T-helper 2 cell (primary cell): ENCODE data around the gene PIP5K1C.
"Not testable (repeated sequence)": the region's sequence is repeated elsewhere in the genome, so short reads cannot be mapped to it uniquely, and the experiment has no call there.

Source experiments
- DNase-seq, 5 experiments: peaks; one replicate each; pipeline versions ENCODE4 v3.0.0 to v3.0.0-alpha.2; 2012 to 2022

PIP5K1C gene

DNA sequence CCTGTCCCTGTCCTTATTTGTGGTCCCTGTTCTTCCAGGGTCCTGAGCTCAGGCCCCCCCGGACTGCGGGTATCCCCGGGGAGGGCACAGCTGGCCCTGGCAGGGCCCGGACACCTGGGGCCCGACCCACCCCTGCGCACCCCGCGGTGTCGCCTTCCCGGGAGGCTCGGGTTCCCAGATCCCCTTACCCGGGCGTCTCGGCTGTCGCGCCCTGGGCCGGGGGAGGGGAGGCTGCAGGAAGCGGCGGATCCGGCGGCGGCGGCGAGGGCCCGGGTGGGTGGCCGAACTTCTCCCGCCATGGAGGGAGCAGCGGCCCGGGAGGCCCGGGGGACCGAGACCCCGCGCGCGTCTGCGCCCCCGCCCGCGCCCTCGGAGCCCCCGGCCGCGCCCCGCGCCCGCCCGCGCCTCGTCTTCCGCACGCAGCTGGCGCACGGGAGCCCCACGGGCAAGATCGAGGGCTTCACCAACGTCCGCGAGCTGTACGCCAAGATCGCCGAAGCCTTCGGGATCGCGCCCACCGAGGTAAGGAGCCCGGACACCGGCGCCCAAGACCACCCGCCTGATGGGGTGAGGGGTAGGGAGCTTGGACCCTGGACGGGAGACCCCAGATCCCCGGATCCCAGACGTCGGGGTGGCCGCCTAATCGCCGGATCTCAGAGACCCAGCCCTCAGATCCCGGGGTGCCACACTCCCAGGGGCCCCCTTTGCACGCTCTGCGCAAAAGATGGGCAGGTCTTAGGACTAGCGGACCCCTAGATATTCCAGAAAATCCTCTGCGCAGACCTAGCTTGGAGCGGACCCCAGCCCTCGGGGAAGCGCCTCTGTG is 114.8 kb downstream of the PIP5K1C start, which contains the start of gene GIPC3:
Gene GIPC3, plus strand, starts transcription at position 178 of the 826 bp plus-strand sequence. Its CDS starts 120 bp downstream, at position 298.
- no peak for DNase-seq

DNA sequence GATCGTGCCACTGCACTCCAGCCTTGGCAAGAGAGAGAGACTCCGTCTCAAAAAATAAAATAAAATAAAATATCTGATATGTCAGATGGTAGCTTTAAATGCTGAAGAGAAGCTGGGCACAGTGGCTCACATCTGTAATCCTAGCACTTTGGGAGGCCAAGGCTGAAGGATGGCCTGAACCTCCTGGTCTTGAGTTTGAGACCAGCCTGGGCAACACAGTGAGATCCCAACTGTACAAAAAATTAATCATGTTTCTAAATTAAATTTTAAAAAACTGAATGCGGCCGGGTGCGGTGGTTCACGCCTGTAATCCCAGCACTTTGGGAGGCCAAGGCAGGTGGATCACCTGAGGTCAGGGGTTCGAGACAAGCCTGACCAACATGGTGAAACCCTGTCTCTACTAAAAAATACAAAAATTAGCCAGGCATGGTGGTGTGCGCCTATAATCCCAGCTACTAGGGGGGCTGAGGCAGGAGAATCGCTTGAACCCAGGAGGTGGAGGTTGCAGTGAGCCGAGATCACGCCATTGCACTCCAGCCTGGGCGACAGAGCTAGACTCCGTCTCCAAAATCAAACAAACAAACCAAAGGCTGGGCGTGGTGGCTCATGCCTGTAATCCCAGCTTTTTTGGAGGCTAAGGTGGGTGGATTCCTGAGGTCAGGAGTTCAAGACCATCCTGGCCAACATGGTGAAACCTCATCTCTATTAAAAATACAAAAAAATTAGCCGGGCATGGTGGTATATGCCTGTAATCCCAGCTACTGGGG is 116.0 kb downstream of the PIP5K1C start:
- DNase-seq: not testable (repeated sequence)

- not testable (repeated sequence) for DNase-seq
These were observed 118.5 kb downstream of the PIP5K1C start for GRCh38 chr19:3581792-3582191.
